Endothelial cell (in vitro differentiated cells): ENCODE data around the gene PLEKHN1. TPM values are rescaled to one million over a fixed set of nuclear protein-coding genes. Genes with fewer than 3 reads are reported as not detected.
A peak's percentile ranks its signal among the peaks of the same experiment; 100 is the strongest.
"Not testable (repeated sequence)": the region's sequence is repeated elsewhere in the genome, so short reads cannot be mapped to it uniquely, and the experiment has no call there.

ENCODE experiments used
- DNase-seq: peaks from one replicate; pipeline ENCODE4 v3.0.0; 2021; ENCODE audit warnings: low spot score
- H3K27ac Mint-ChIP-seq: one replicate; pipeline ENCODE4 v1.8.0; 2021; ENCODE audit warnings: mixed read lengths, inconsistent platforms; ENCODE audit not compliant: unreplicated experiment
- H3K27me3 Mint-ChIP-seq: one replicate; pipeline ENCODE4 v1.8.0; 2021; ENCODE audit warnings: mild to moderate bottlenecking, moderate library complexity, mixed read lengths, inconsistent platforms; ENCODE audit not compliant: unreplicated experiment
- H3K36me3 Mint-ChIP-seq: one replicate; pipeline ENCODE4 v1.8.0; 2021; ENCODE audit warnings: mild to moderate bottlenecking, low read depth, mixed read lengths, inconsistent platforms; ENCODE audit not compliant: unreplicated experiment
- H3K4me1 Mint-ChIP-seq: one replicate; pipeline ENCODE4 v1.8.0; 2021; ENCODE audit warnings: mild to moderate bottlenecking, mixed read lengths, inconsistent platforms; ENCODE audit not compliant: unreplicated experiment
- H3K4me3 Mint-ChIP-seq: one replicate; pipeline ENCODE4 v1.8.0; 2021; ENCODE audit warnings: mild to moderate bottlenecking, mixed read lengths, inconsistent platforms; ENCODE audit not compliant: unreplicated experiment
- H3K9me3 Mint-ChIP-seq: one replicate; pipeline ENCODE4 v1.8.0; 2021; ENCODE audit warnings: mixed read lengths, inconsistent platforms; ENCODE audit not compliant: unreplicated experiment
- CTCF ChIP-seq: fragments of 200-600 bp; sonication (generic); IDR thresholded peaks from one replicate; pipeline ENCODE4 v1.5.0; 2021; ENCODE audit warnings: antibody characterized with exemption; ENCODE audit not compliant: unreplicated experiment
- total RNA-seq: library from RNA; stranded (reverse); fragmentation: NEBNext Ultra II Directional; extraction: Animal tissue kit (Norgen Biotek cat#: 25700); gene quantifications from one replicate; pipeline ENCODE4 v1.2.1, GENCODE V29; 2021; ENCODE audit not compliant: unreplicated experiment

Gene PLEKHN1
- total RNA-seq, 1 donor from 2014 or later: not detected

GRCh38 chr1:991895-992294, 25.6 kb downstream of the PLEKHN1 start:
- DNase-seq: no peak
- H3K27ac Mint-ChIP-seq: peak overlapping the region; percentile 26
- H3K4me1 Mint-ChIP-seq: peaks cover 3% of the 10 kb centered on the region
- peaks cover 25% of the 10 kb centered on the region for H3K27me3 Mint-ChIP-seq
- H3K9me3 Mint-ChIP-seq: peaks cover 5% of the 10 kb centered on the region
- no peak for TF ChIP-seq CTCF
- no peak overlapping the region for H3K4me3 Mint-ChIP-seq
- peaks cover 14% of the 10 kb centered on the region for H3K36me3 Mint-ChIP-seq

- DNase-seq: no peak
- Mint-ChIP-seq H3K27ac (no peak overlapping the region), H3K4me3 (peak overlapping the region; percentile 22)
Observed at GRCh38 chr1:992362-992761, 26.1 kb downstream of the PLEKHN1 start.

GRCh38 chr1:993379-993995, 27.2 kb downstream of the PLEKHN1 start:
- H3K4me1 Mint-ChIP-seq: peaks cover 3% of the 10 kb centered on the region
- TF ChIP-seq CTCF: no peak
- H3K9me3 Mint-ChIP-seq: peaks cover 5% of the 10 kb centered on the region
- H3K36me3 Mint-ChIP-seq: peaks cover 14% of the 10 kb centered on the region
- no peak overlapping the region for H3K27ac Mint-ChIP-seq
- H3K4me3 Mint-ChIP-seq: no peak overlapping the region
- H3K27me3 Mint-ChIP-seq: peaks cover 25% of the 10 kb centered on the region
- peak; percentile 18 for DNase-seq

More at GRCh38 chr1:992362-992761, 26.1 kb downstream of the PLEKHN1 start:
- H3K9me3 Mint-ChIP-seq: peaks cover 5% of the 10 kb centered on the region
- H3K27me3 Mint-ChIP-seq: peaks cover 30% of the 10 kb centered on the region
- H3K4me1 Mint-ChIP-seq: peaks cover 3% of the 10 kb centered on the region
- TF ChIP-seq CTCF: no peak
- H3K36me3 Mint-ChIP-seq: peaks cover 14% of the 10 kb centered on the region

- not testable (repeated sequence) for H3K4me3 Mint-ChIP-seq, H3K4me1 Mint-ChIP-seq, DNase-seq, H3K27ac Mint-ChIP-seq, H3K9me3 Mint-ChIP-seq
- peaks cover 14% of the 10 kb centered on the region for H3K36me3 Mint-ChIP-seq
- H3K27me3 Mint-ChIP-seq: peaks cover 21% of the 10 kb centered on the region
Observed at GRCh38 chr1:994546-994945, 28.3 kb downstream of the PLEKHN1 start.

GRCh38 chr1:995665-996633, 29.7 kb downstream of the PLEKHN1 start:
- no peak for DNase-seq
- TF ChIP-seq CTCF: no peak
- H3K36me3 Mint-ChIP-seq: peaks cover 14% of the 10 kb centered on the region
- peaks cover 21% of the 10 kb centered on the region for H3K27me3 Mint-ChIP-seq
- no peak overlapping the region for H3K27ac Mint-ChIP-seq
- peak overlapping the region; percentile 45 for H3K4me3 Mint-ChIP-seq
- H3K9me3 Mint-ChIP-seq: peaks cover 5% of the 10 kb centered on the region
- peaks cover 3% of the 10 kb centered on the region for H3K4me1 Mint-ChIP-seq
